Hematopoietic multipotent progenitor cell treated with erythropoietin and hydrocortisone succinate and interleukin-3 and kit ligand, for 6 days (in vitro differentiated cells): Measurements from ENCODE around the gene MORN1.

Experiments used
- DNase-seq: peaks from one replicate; pipeline ENCODE4 v3.0.0-alpha.2; 2015

MORN1 gene

GRCh38 chr1:2288816-2289536 is 102.4 kb downstream of the MORN1 start:
- DNase-seq = no peak

GRCh38 chr1:2288311-2288710 is 103.0 kb downstream of the MORN1 start:
- no peak for DNase-seq

GRCh38 chr1:2287649-2288048 is 103.7 kb downstream of the MORN1 start:
- no peak for DNase-seq

- no peak for DNase-seq
Measured at GRCh38 chr1:2286923-2287322, 104.4 kb downstream of the MORN1 start.

GRCh38 chr1:2284932-2285331 is 106.4 kb downstream of the MORN1 start:
- no peak for DNase-seq

DNA sequence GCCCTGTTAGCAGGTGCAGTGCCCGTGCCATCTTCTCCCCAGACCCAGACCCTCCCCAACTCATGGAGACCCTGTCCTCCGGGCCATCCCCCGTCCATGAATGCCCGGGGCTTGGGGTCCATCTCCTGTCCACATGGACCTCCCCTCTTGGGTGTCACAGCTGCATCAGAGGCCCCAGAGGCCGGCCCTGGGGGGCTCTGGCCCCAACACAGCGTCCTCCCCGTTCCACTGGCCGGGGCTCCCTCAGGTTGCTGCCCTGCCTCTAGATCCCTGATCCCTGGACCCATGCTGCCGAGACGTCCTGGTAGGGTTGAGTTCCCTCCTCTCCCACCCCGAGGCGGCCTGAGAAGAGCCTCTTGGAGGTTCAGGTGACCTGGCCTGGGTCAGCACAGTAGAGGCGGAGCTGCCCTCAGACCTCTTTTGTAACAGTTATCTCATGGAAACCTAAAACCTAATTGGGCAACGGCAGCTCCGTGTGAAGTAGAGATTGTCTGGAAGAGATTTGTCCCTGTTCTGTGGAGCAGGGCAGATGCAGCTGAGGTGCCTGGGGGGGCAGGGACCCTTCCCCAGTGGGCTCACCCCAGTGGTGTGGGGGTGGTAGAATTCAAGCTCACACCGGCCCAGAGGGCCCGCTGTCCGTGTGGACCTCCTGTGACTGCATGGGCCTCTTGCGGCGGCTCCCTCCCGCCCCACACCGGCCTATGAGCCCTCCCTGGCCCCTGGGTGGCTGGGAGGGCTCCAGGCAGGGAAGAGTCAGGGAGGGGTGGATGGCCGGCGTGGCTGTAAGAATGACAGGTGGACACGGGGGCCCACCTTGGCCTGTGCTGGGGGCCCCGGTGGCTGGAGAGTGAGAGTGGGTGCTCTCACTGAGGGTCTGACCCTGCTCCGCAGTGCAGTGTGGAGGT is 107.1 kb downstream of the MORN1 start:
- no peak for DNase-seq

DNA sequence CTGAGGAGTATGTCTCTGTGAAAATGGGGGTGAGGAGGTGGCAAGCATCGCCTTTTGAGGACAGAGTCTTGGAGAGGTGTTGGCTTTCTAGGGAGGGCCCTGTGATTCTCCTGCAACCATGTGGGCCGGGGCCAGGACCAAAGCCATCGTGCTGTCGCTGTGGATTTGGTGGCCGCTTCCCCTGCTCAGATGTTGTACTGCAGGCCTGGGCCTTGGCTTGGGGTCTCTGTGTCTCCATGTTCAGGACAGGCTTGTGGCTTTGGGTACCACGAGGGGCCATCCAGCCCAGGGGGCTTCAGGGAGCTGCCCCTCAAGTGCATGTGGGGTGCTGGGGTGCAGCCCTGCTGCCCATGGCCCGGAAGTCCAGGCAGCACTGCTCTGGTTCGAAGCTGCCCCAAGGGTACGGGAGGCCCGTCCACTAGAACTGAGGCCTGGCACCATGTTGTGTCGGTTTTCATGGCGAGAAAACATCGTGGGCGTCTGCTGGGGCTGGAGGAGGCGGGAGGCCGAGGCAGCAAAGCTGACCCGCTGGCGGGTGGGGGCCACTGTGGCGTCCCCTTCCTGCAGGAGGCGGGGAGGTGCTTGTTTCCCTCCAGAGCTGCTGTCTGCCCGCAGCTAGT is 107.9 kb downstream of the MORN1 start:
- DNase-seq = no peak

DNA sequence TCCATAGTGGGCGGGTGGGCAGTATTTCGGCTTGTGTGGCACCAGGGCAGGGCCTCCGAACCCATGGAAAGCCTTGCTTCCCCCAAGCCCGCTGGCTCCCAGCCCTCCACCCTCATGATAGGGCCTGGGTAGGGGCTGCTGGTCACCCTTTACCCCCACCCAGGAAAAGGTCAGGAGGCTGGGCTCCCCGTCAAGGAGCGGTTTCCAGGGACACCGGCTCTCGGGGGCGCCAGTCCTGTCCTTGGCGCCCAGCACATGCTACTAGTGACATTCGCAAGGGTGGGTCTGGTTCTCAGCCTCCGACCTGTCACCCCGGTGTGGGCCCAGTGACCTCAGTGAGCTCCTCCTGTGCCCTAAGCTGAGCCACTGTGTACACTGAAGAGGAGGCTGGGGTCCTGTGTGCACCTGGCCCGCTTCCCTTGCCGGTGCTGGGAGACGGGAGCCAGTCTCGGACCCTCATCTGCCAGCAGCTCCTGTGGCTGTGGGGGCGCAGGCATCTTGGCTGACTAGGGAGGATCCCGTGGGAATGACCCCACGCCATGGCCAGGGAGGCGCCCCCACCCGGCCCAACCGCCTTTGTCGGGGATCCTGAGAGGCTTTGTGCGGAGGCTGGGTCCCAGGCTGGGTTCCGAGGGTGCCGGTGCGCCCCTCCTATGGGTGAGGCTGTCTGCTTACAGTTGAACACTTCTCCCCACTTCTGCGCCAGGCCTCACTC is 108.6 kb downstream of the MORN1 start:
- DNase-seq = no peak

DNA sequence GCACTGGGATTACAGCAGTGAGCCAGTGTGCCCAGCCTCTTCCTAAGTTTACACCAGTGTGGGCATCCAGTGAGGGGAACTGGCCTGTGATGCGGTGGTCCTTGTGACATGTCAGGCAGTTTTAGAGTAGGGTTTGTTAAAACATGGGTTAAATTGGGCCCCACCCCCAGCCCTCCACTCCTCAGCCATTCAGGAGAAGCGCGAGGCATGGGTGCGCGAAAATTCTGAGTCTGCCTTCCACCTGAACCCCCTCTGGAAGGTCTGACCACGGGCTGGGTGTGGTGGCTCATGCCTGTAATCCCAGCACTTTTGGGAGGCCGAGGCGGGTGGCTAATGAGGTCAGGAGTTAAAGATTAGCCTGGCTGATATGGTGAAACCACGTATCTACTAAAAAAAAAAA is 111.5 kb downstream of the MORN1 start:
- no peak for DNase-seq

- peak; percentile 26 for DNase-seq
Measured at GRCh38 chr1:2279210-2279639, 112.1 kb downstream of the MORN1 start.

- no peak for DNase-seq
Measured at GRCh38 chr1:2278591-2279209, 112.7 kb downstream of the MORN1 start.

- peak; percentile 64 for DNase-seq
Measured at GRCh38 chr1:2277741-2278488, 113.4 kb downstream of the MORN1 start.

DNA sequence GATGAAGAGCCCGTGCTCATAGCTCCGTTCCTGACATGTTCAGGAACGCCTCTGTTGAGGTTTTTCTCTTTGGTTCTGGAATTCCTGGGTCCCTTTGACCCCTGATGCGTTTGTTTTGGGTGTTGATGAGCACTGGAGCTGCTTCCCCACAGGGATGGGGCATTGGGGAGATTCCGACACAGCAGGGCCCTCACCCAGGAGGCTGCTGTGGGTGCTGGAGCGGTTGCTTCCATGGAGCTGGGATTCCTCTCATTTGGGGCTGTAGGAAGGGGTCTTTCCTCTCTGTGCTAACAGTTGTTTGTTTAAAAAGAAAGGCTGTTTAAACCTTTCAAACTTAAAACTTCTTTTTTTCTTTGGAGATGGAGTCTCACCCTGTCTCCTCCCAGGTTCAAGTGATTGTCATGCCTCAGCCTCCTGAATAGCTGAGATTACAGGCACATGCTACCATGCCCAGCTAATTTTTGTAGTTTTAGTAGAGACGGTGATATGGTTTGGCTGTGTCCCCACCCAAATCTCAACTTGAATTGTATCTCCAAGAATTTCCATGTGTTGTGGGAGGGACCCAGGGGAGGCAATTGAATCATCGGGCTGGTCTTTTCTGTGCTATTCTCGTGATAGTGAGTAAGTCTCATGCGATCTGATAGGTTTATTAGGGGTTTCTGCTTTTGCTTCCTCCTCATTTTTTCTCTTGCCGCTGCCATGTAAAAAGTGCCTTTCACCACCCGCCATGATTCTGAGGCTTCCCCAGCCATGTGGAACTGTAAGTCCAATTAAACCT is 114.4 kb downstream of the MORN1 start:
- no peak for DNase-seq

GRCh38 chr1:2275796-2276536 is 115.4 kb downstream of the MORN1 start:
- DNase-seq = peak; percentile 81

DNA sequence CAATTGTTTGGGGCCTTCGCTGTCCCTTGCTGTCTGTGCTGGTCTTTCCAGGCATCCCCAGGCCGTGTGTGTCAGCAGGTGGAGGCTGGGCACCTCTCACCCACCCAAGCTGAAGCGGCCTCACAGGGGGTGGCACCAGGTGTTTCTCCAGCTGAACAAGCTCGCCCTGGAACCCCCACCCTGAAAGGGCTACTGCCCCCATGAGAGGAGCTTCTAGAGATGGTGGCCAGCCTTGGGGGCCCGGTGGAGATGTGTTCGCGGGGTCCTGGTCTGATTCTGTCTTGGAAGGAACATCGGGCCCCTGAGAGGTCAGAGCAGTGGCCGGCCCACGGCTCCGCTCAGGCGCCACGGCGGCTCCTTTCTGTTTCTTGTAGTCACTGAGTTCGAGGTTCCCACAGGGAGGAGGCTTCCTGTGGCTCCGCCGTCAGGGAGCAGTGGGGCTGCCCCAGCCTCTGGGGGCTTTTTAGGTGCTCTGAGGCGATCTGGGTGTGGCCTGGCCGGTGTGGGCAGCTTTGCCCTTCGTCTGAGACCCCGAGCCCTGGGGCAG is 116.4 kb downstream of the MORN1 start:
- no peak for DNase-seq

GRCh38 chr1:2274231-2274928 is 117.0 kb downstream of the MORN1 start:
- no peak for DNase-seq

DNA sequence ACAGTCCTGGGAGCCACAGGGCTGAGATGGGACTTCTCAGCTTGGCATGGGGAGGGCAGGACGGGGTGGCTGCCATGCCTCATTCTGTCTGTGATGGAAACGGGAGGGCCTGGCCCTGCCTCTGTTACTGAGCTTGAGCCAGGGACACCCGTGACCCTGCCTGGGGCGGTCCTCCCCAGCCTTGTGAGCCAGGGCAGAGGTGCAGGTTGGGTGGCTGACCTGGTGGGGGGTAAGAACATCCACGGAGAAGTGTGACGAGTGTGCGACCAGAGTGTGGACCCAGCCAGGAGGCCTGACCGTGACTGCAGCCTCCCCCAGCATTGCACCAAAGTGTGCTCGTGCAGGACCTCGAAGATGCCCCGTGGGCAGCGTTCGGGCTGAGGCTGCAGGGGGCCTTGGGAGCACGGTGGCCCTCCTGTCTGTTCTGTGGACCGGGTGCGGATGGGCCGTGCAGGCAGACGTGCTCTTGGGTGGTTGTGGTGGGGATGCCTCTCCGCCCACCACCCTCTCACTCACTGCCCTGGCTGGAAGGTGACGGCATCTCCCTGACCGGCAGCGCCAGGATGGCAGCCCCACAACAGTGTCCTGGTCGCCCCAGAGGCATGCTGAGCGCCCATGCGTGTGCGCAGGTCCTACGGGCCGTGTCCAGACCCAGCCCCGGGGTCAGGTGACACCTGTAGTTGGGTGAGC is 117.8 kb downstream of the MORN1 start:
- DNase-seq = no peak

DNA sequence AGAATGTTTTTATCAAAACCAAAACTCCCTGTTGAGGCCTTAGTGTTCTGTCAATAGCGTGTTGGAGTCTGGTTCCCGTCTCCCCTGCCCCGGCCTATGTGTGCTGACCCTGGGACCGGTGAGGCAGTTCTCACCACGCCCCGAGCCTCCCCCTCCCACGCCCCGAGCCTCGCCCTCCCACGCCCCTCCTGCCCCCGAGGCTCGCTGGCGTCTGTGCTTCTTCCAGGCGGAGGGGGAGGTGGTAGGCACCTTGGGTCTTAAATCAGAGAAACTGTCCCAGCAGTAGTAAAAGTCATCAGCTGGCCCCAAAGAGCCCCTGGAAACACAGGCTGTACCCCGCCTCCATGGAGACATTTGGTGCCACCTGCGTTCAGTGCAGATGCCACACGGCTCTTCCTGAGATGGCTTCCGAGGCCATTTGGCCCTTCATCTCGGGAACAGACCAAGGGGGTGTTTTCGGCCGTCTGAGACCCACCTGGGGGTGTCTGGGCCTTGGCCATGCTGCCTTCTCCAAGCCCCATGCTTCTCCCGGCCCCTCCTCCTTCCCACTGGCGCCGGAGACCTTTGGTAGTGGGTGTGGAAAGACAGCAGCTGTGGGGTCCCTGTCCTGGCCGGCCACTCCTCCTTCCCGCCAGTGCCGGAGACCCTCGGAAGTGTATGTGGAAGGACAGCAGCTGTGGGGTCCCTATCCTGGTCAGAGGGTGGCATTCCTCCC is 118.5 kb downstream of the MORN1 start:
- no peak for DNase-seq
